Gastrocnemius medialis (tissue), 4 donors: ENCODE results near the gene ARNT2.

Experiments
- CTCF ChIP-seq, 5 experiments: fragments of 450-650 bp in 3 of 5; fragments of 200-600 bp in 2 of 5; sonication (generic) in 2 of 5; IDR thresholded peaks in 4 of 5; conservative IDR thresholded peaks in 1 of 5; 1 replicate in 4 of 5; 2 replicates in 1 of 5; pipeline ENCODE4 v1.5.1; 2016 to 2019; ENCODE audit warnings: antibody characterized with exemption in 5 of 5, mild to moderate bottlenecking in 3 of 5, moderate library complexity in 3 of 5
- POLR2A ChIP-seq, 2 donors: fragments of 450-650 bp; IDR thresholded peaks; one replicate each; pipeline ENCODE4 v1.6.1; 2017; ENCODE audit warnings: antibody characterized with exemption in 2 of 2, mild to moderate bottlenecking in 2 of 2, moderate library complexity in 2 of 2

GRCh38 chr15:80497221-80497620, 93.0 kb downstream of the ARNT2 start:
- TF ChIP-seq CTCF (IDR thresholded peaks at IDR 0.05 in 4 of 5, conservative IDR thresholded peaks at IDR 0.05 in 1 of 5) (no peak), POLR2A (IDR thresholded peaks at IDR 0.05) (no peak)
